ENCODE data around the gene PRKG1.

Gene PRKG1

DNA sequence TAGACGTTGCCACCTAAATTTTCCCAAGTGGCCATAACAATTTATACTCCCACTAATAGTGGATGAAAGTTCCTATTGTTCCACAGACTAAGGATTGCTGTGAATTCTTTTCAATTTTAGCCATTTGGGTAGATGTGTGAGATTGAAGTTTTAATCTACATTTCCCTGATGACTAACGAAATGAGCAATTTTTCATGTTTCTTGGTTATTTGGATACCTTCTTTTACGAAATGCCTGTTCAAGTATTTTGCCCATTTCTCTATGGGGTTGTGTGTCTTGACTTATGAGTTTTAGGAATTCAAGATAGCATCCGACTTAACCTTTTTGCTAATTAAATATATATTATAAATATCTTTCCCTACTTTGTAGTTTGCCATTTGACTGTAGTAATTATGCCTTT lies 16.4 kb upstream of the PRKG1 start:
- no peak overlapping the region for H3K27ac ChIP-seq (replicated peaks)
- no peak overlapping the region for H3K4me3 ChIP-seq (replicated peaks; ENCODE audit: insufficient read depth, low read length)
- no peaks in the 10 kb centered on the region for H3K27me3 ChIP-seq (ENCODE audit: insufficient read depth, poor library complexity, severe bottlenecking)
- TF ChIP-seq, protein P1, sequence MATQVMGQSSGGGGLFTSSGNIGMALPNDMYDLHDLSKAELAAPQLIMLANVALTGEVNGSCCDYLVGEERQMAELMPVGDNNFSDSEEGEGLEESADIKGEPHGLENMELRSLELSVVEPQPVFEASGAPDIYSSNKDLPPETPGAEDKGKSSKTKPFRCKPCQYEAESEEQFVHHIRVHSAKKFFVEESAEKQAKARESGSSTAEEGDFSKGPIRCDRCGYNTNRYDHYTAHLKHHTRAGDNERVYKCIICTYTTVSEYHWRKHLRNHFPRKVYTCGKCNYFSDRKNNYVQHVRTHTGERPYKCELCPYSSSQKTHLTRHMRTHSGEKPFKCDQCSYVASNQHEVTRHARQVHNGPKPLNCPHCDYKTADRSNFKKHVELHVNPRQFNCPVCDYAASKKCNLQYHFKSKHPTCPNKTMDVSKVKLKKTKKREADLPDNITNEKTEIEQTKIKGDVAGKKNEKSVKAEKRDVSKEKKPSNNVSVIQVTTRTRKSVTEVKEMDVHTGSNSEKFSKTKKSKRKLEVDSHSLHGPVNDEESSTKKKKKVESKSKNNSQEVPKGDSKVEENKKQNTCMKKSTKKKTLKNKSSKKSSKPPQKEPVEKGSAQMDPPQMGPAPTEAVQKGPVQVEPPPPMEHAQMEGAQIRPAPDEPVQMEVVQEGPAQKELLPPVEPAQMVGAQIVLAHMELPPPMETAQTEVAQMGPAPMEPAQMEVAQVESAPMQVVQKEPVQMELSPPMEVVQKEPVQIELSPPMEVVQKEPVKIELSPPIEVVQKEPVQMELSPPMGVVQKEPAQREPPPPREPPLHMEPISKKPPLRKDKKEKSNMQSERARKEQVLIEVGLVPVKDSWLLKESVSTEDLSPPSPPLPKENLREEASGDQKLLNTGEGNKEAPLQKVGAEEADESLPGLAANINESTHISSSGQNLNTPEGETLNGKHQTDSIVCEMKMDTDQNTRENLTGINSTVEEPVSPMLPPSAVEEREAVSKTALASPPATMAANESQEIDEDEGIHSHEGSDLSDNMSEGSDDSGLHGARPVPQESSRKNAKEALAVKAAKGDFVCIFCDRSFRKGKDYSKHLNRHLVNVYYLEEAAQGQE (IDR thresholded peaks at IDR 0.05; ENCODE audit: insufficient replicate concordance, low read depth) = no peak
- TF ChIP-seq GABPA (IDR thresholded peaks at IDR 0.05; ENCODE audit: low read depth) (no peak), SPI1 (IDR thresholded peaks at IDR 0.05; ENCODE audit: borderline replicate concordance, low read depth) (no peak), POLR2AphosphoS5 (IDR thresholded peaks at IDR 0.05; ENCODE audit: low read depth) (no peak)
- TF ChIP-seq, protein P2, sequence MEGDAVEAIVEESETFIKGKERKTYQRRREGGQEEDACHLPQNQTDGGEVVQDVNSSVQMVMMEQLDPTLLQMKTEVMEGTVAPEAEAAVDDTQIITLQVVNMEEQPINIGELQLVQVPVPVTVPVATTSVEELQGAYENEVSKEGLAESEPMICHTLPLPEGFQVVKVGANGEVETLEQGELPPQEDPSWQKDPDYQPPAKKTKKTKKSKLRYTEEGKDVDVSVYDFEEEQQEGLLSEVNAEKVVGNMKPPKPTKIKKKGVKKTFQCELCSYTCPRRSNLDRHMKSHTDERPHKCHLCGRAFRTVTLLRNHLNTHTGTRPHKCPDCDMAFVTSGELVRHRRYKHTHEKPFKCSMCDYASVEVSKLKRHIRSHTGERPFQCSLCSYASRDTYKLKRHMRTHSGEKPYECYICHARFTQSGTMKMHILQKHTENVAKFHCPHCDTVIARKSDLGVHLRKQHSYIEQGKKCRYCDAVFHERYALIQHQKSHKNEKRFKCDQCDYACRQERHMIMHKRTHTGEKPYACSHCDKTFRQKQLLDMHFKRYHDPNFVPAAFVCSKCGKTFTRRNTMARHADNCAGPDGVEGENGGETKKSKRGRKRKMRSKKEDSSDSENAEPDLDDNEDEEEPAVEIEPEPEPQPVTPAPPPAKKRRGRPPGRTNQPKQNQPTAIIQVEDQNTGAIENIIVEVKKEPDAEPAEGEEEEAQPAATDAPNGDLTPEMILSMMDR (IDR thresholded peaks at IDR 0.05; ENCODE audit: insufficient read depth, low read length) = no peak
- no peak for DNase-seq (ENCODE audit: low read depth in 1 of 2, low spot score in 1 of 2)

DNA sequence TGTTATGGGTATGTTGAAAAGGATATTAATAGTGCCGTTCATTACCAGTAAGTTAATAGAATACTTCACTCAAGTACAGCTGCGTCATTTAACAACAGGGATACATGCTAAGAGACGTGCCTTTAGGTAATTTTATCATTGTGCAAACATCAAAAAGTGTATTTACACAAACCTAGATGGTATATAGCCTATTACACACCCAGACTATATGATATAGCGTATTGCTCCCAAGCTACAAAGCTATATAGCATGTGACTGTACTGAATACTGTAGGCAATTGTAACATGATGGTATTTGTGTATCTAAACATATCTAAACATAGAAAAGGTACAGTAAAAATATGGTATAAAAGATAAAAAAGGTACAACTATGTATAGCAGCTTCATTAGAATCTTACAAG lies 11.1 kb upstream of the PRKG1 start:
- DNase-seq (ENCODE audit: low read depth in 1 of 2, low spot score in 1 of 2) = no peak
- Histone ChIP-seq H3K27ac (replicated peaks) (no peak overlapping the region), H3K27me3 (ENCODE audit: insufficient read depth, poor library complexity, severe bottlenecking) (peaks cover 9% of the 10 kb centered on the region), H3K4me3 (replicated peaks; ENCODE audit: insufficient read depth, low read length) (no peak overlapping the region)
- TF ChIP-seq, protein P1 (IDR thresholded peaks at IDR 0.05; ENCODE audit: insufficient replicate concordance, low read depth) = no peak
- no peak for TF ChIP-seq SPI1 (IDR thresholded peaks at IDR 0.05; ENCODE audit: borderline replicate concordance, low read depth)
- TF ChIP-seq GABPA (IDR thresholded peaks at IDR 0.05; ENCODE audit: low read depth) = no peak
- TF ChIP-seq, protein P2 (IDR thresholded peaks at IDR 0.05; ENCODE audit: insufficient read depth, low read length) = no peak
- TF ChIP-seq POLR2AphosphoS5 (IDR thresholded peaks at IDR 0.05; ENCODE audit: low read depth) = no peak

DNA sequence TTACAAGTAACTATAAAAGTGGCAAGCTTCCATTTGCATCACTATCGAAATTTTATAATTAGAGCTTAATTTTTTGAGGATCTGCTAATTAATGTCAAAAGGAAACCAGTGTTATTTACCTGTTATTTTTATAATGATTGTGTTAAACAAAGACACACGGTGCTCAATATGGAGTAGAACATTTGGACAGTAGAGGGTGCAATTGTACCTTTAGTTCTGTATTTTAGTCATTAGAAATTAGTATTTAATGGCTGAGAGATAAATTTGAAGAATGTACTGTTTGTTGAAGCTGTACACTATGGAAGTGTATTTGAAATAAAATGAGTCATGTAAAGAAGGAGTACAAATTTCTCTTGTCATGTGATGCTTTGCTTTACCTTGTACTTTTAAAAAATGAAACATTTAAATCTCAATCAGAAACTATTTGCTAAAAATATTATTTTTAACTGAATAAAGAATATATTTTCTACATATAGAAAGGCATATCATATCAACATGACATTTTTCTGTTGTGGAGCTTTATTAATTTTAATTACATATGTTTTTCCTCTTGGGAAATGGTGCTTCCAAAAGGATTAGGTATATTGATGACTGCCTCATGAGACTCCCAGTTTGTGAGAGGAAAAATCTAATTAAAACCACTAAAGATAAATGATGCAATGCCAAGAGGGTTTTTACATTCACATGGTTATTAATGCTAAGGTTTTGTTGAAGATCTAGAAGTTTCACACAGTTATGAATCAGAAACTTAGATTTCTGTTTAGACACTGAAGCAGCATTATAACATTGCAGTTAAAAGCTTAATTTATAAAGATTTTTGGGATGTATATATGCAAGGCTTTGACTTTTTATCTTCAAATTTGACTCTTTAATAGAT lies 10.4 kb upstream of the PRKG1 start:
- DNase-seq (ENCODE audit: low read depth in 1 of 2, low spot score in 1 of 2) = no peak
- H3K27ac ChIP-seq (replicated peaks) = no peak overlapping the region
- H3K27me3 ChIP-seq (ENCODE audit: insufficient read depth, poor library complexity, severe bottlenecking) = peaks cover 9% of the 10 kb centered on the region
- no peak overlapping the region for H3K4me3 ChIP-seq (replicated peaks; ENCODE audit: insufficient read depth, low read length)
- no peak for TF ChIP-seq POLR2AphosphoS5 (IDR thresholded peaks at IDR 0.05; ENCODE audit: low read depth)
- TF ChIP-seq, protein P2 (IDR thresholded peaks at IDR 0.05; ENCODE audit: insufficient read depth, low read length) = peak; percentile 11

Data from HL-60 (cell line).